Measurements from ENCODE around the gene PXK. TPM values are rescaled to one million over a fixed set of nuclear protein-coding genes. Genes with fewer than 3 reads are reported as not detected.

Gene PXK
- total RNA-seq, 1 donor from 2014 or later, result 43.4 TPM

DNA sequence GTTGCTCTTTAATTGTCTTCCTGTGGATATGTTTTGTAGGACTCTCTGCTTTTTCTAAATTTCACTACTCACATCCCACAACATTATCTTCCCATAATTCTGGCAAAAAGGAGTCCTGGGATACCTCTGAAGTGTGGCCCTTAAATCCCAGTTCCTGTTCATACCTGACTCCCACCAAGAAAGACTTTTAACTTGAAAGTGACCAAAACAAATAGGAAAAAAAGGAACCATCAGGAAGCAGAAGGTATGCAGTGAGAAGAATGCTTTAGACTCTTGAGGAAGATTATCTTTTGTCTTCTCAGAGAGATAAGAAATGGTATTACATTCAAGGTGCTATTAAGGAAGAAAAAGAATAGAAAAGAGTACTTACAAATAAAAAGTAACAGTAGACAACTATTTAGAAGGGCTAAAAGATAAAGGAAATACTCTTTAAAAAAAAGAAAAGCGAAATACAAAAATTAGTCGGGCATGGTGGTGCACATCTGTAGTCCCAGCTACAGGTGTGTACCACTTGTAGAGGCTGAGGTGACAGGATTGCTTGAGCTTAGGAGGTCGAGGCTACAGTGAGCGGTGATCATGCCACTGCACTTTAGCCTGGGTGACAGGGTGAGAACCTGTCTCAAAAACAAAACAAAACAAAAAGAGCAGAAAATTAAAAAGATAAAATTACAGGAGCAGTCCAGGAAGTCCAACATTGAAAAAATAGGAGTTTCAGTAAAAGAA lies 46.8 kb downstream of the PXK start:
- intact Hi-C loops (cut with micrococcal nuclease), result no loop called here
- Mint-ChIP-seq H3K4me3 (no peak overlapping the region), H3K27me3 (ENCODE audit: insufficient read depth) (no peaks in the 10 kb centered on the region), H3K4me1 (ENCODE audit: low read depth) (peaks cover 15% of the 10 kb centered on the region), H3K27ac (no peak overlapping the region), H3K9me3 (no peaks in the 10 kb centered on the region), H3K36me3 (ENCODE audit: low read depth) (peaks cover 23% of the 10 kb centered on the region)
- no peak for DNase-seq (ENCODE audit: low spot score)

GRCh38 chr3:58383476-58383875 lies 50.8 kb downstream of the PXK start:
- Mint-ChIP-seq H3K4me1 (ENCODE audit: low read depth) (peaks cover 38% of the 10 kb centered on the region), H3K27me3 (ENCODE audit: insufficient read depth) (no peaks in the 10 kb centered on the region), H3K9me3 (no peaks in the 10 kb centered on the region), H3K27ac (no peak overlapping the region), H3K36me3 (ENCODE audit: low read depth) (peaks cover 32% of the 10 kb centered on the region), H3K4me3 (no peak overlapping the region)
- intact Hi-C loops (cut with micrococcal nuclease), result no loop called here
- DNase-seq (ENCODE audit: low spot score), result no peak

- no peaks in the 10 kb centered on the region for H3K9me3 Mint-ChIP-seq
- intact Hi-C loops (cut with micrococcal nuclease), result no loop called here
- H3K27me3 Mint-ChIP-seq (ENCODE audit: insufficient read depth), result no peaks in the 10 kb centered on the region
- H3K36me3 Mint-ChIP-seq (ENCODE audit: low read depth), result peaks cover 32% of the 10 kb centered on the region
- H3K27ac Mint-ChIP-seq, result no peak overlapping the region
- H3K4me1 Mint-ChIP-seq (ENCODE audit: low read depth), result peaks cover 43% of the 10 kb centered on the region
- no peak overlapping the region for H3K4me3 Mint-ChIP-seq
- no peak for DNase-seq (ENCODE audit: low spot score)
Observed at GRCh38 chr3:58383904-58384303, 51.2 kb downstream of the PXK start.

GRCh38 chr3:58384381-58385090 lies 51.8 kb downstream of the PXK start:
- peak overlapping the region; percentile 61 for H3K27ac Mint-ChIP-seq
- H3K9me3 Mint-ChIP-seq, result no peaks in the 10 kb centered on the region
- DNase-seq (ENCODE audit: low spot score), result no peak
- H3K36me3 Mint-ChIP-seq (ENCODE audit: low read depth), result peaks cover 28% of the 10 kb centered on the region
- peaks cover 41% of the 10 kb centered on the region for H3K4me1 Mint-ChIP-seq (ENCODE audit: low read depth)
- H3K27me3 Mint-ChIP-seq (ENCODE audit: insufficient read depth), result no peaks in the 10 kb centered on the region
- H3K4me3 Mint-ChIP-seq, result no peak overlapping the region
- intact Hi-C loops (cut with micrococcal nuclease), result loop anchor here (5.0 kb wide), 1 partner anchor 32 kb away; no protein-coding TSS in a partner anchor

- H3K4me1 Mint-ChIP-seq (ENCODE audit: low read depth), result peaks cover 40% of the 10 kb centered on the region
- intact Hi-C loops (cut with micrococcal nuclease), result loop anchor here (5.0 kb wide), 1 partner anchor 34 kb away; no protein-coding TSS in a partner anchor
- H3K36me3 Mint-ChIP-seq (ENCODE audit: low read depth), result peaks cover 37% of the 10 kb centered on the region
Observed at GRCh38 chr3:58386626-58387365, 54.1 kb downstream of the PXK start.

GRCh38 chr3:58387650-58388546 lies 55.2 kb downstream of the PXK start:
- Mint-ChIP-seq H3K9me3 (no peaks in the 10 kb centered on the region), H3K27ac (peak overlapping the region; percentile 81), H3K4me1 (ENCODE audit: low read depth) (peaks cover 40% of the 10 kb centered on the region), H3K27me3 (ENCODE audit: insufficient read depth) (no peaks in the 10 kb centered on the region), H3K36me3 (ENCODE audit: low read depth) (peaks cover 32% of the 10 kb centered on the region), H3K4me3 (no peak overlapping the region)
- DNase-seq (ENCODE audit: low spot score), result no peak
- intact Hi-C loops (cut with micrococcal nuclease), result loop anchor here (5.0 kb wide), 1 partner anchor 36 kb away; no protein-coding TSS in a partner anchor

More at GRCh38 chr3:58386626-58387365, 54.1 kb downstream of the PXK start:
- Mint-ChIP-seq H3K27me3 (ENCODE audit: insufficient read depth) (no peaks in the 10 kb centered on the region), H3K9me3 (no peaks in the 10 kb centered on the region), H3K27ac (peak overlapping the region; percentile 81), H3K4me3 (peak overlapping the region; percentile 19)
- no peak for DNase-seq (ENCODE audit: low spot score)

DNA sequence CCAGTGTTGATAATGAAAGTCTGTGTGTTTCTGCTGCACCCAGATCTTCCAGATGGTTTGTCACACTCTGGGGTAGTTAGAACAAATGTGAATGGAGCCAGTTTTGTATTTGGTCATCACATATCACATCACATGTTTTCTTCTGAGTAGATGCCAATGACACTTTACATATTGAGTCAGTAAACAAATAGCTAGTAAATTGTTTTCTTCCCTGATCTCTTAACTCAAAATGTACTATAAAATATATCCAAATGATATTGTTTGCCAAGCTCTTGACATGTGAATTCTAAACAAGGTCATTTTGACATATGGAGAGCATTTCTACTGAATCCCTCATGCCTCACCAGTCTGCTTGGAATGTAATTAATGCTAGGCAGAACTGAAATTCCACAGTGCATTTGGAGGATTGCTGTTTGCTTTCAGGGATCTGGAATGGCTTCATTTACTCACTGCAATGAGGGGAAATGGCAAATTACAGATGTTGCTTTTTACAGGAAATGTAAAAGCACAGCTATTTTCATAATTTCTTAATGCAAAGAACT lies 55.9 kb downstream of the PXK start:
- peaks cover 32% of the 10 kb centered on the region for H3K36me3 Mint-ChIP-seq (ENCODE audit: low read depth)
- H3K4me3 Mint-ChIP-seq, result no peak overlapping the region
- no peak for DNase-seq (ENCODE audit: low spot score)
- peak overlapping the region; percentile 58 for H3K27ac Mint-ChIP-seq
- H3K27me3 Mint-ChIP-seq (ENCODE audit: insufficient read depth), result no peaks in the 10 kb centered on the region
- peaks cover 40% of the 10 kb centered on the region for H3K4me1 Mint-ChIP-seq (ENCODE audit: low read depth)
- intact Hi-C loops (cut with micrococcal nuclease), result loop anchor here (5.0 kb wide), 1 partner anchor 36 kb away; no protein-coding TSS in a partner anchor
- no peaks in the 10 kb centered on the region for H3K9me3 Mint-ChIP-seq

DNA sequence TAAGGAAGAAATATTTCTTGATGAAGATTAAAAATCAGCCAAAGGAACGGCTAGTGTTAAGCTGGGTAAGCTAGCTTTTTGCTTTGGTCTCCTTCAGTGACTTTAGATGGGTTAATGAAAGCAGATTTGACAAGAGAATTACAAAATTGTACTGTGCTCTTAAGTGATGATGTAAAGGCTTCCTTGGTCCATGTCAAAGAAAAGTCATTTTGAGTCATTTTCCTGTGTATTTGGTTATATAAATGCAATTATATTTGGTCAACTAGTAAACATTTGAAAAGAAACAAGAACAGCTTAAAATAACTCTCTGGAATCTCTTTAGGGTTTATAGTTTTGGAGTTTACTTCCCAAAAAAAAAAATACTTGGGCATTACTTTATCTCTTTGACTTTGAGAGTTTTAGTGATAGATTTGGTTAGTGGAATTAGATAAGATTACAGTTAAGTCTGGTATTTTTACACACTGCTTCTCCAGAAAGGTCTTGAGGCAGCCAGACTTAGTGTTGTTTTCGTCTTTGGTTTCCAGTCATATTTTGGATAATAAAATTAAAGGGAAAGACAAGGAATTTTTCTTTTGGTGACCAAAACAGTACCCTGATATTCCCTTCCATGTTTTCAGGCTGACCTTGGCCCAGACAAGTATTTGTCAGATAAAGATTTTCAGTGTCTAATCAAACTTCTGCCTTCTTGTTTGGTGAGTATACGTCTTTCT lies 58.6 kb downstream of the PXK start:
- H3K27me3 Mint-ChIP-seq (ENCODE audit: insufficient read depth), result no peaks in the 10 kb centered on the region
- intact Hi-C loops (cut with micrococcal nuclease), result loop anchor here (2.0 kb wide), 1 partner anchor 71 kb away; no protein-coding TSS in a partner anchor
- H3K4me1 Mint-ChIP-seq (ENCODE audit: low read depth), result peaks cover 32% of the 10 kb centered on the region
- H3K36me3 Mint-ChIP-seq (ENCODE audit: low read depth), result peaks cover 28% of the 10 kb centered on the region
- no peak for DNase-seq (ENCODE audit: low spot score)
- H3K4me3 Mint-ChIP-seq, result no peak overlapping the region
- H3K27ac Mint-ChIP-seq, result peak overlapping the region; percentile 66
- no peaks in the 10 kb centered on the region for H3K9me3 Mint-ChIP-seq

- Mint-ChIP-seq H3K4me3 (no peak overlapping the region), H3K27me3 (ENCODE audit: insufficient read depth) (no peaks in the 10 kb centered on the region), H3K36me3 (ENCODE audit: low read depth) (peaks cover 34% of the 10 kb centered on the region), H3K4me1 (ENCODE audit: low read depth) (peaks cover 25% of the 10 kb centered on the region), H3K9me3 (no peaks in the 10 kb centered on the region), H3K27ac (no peak overlapping the region)
- intact Hi-C loops (cut with micrococcal nuclease), result no loop called here
- DNase-seq (ENCODE audit: low spot score), result no peak
Observed at GRCh38 chr3:58392181-58392580, 59.5 kb downstream of the PXK start.

- no peaks in the 10 kb centered on the region for H3K27me3 Mint-ChIP-seq (ENCODE audit: insufficient read depth)
- no peak overlapping the region for H3K4me3 Mint-ChIP-seq
- no peaks in the 10 kb centered on the region for H3K9me3 Mint-ChIP-seq
- intact Hi-C loops (cut with micrococcal nuclease), result no loop called here
- H3K27ac Mint-ChIP-seq, result no peak overlapping the region
- peaks cover 6% of the 10 kb centered on the region for H3K4me1 Mint-ChIP-seq (ENCODE audit: low read depth)
- no peak for DNase-seq (ENCODE audit: low spot score)
- H3K36me3 Mint-ChIP-seq (ENCODE audit: low read depth), result peaks cover 43% of the 10 kb centered on the region
Observed at GRCh38 chr3:58394339-58394738, 61.6 kb downstream of the PXK start.

DNA sequence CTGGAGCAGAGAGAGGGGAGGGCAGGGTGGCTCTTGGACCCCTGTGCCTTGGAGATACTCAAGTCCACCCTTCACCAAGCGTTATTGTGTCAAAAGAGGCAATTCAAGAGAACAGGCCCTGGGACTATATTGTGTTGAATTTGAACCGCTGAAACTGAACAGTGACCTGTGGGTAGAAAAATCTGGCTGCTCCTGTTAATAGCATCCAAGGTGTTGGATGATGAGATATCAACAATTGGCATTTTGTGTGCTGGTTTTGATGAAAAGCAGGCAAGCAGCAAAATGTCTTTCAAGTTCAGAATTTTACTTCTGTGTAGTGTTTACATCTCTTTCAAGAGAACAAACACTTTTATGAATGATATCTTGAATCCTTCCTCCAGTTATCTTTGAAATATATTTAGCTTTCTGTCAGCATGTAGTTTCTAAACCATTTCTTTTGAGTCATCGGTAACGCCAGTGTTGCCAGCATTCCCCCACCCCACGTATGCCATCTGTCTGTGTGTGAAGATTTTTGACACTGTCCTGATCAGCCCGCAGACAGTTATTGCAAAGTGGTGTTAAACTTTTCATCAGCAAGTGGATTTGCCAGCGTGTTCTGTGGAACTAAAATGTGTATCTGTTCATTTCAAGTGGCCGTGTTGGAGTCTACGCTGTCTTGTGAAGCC lies 66.1 kb downstream of the PXK start:
- H3K4me3 Mint-ChIP-seq, result no peak overlapping the region
- no peaks in the 10 kb centered on the region for H3K9me3 Mint-ChIP-seq
- no peaks in the 10 kb centered on the region for H3K4me1 Mint-ChIP-seq (ENCODE audit: low read depth)
- no peak for DNase-seq (ENCODE audit: low spot score)
- H3K36me3 Mint-ChIP-seq (ENCODE audit: low read depth), result peaks cover 47% of the 10 kb centered on the region
- no peak overlapping the region for H3K27ac Mint-ChIP-seq
- no peaks in the 10 kb centered on the region for H3K27me3 Mint-ChIP-seq (ENCODE audit: insufficient read depth)
- intact Hi-C loops (cut with micrococcal nuclease), result no loop called here

Data from activated T-helper 1 cell treated with anti-CD3 and anti-CD28 coated beads, Interleukin-12 subunit alpha, Interleukin-12 subunit beta, Interleukin-2, Interleukin-4 antibody, amounts not matched to agents 30 ng/mL and 10 ng/mL and 1 ng/mL, durations not matched to agents 14 hours and 24 hours and 36 hours (primary cell).